GM21447 (cell line): Measurements from ENCODE around the gene GPR62.
"Not testable (repeated sequence)": the region's sequence is repeated elsewhere in the genome, so short reads cannot be mapped to it uniquely, and the experiment has no call there.

Source experiments
- ATAC-seq: cut with Tn5 transposase; IDR thresholded peaks from one replicate; pipeline ENCODE4 v1.9.1; 2021; ENCODE audit not compliant: unreplicated experiment

Gene GPR62, protein sequence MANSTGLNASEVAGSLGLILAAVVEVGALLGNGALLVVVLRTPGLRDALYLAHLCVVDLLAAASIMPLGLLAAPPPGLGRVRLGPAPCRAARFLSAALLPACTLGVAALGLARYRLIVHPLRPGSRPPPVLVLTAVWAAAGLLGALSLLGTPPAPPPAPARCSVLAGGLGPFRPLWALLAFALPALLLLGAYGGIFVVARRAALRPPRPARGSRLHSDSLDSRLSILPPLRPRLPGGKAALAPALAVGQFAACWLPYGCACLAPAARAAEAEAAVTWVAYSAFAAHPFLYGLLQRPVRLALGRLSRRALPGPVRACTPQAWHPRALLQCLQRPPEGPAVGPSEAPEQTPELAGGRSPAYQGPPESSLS

DNA sequence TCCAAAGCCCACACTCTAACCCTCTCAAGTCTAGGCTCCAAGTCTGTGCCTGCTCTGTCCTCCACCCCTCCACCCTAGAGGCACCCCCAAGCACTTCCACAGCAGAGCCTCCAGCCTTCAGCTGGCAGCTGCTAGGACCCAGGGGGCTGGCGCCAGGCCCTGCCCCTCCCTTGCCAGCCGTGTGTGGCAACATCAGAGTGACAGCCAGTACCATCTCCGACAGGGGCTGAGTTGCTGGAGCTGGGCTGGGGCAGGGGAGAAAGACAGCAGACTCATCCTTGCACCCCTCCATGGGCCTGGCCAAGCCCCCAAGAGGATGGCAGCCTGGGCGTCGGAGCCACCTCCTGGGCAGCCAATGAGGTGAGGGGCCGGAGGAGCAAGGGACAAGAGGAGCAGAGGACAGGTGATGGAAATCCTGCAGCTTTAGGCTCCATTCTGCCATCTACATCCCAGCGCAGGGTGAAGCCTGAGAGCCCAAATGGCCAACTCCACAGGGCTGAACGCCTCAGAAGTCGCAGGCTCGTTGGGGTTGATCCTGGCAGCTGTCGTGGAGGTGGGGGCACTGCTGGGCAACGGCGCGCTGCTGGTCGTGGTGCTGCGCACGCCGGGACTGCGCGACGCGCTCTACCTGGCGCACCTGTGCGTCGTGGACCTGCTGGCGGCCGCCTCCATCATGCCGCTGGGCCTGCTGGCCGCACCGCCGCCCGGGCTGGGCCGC lies at the start of gene GPR62:
Gene GPR62 (plus strand): TSS at position 207 of the 718 bp plus-strand sequence. CDS start 272 bp downstream, at position 479.
- ATAC-seq = no peak

DNA sequence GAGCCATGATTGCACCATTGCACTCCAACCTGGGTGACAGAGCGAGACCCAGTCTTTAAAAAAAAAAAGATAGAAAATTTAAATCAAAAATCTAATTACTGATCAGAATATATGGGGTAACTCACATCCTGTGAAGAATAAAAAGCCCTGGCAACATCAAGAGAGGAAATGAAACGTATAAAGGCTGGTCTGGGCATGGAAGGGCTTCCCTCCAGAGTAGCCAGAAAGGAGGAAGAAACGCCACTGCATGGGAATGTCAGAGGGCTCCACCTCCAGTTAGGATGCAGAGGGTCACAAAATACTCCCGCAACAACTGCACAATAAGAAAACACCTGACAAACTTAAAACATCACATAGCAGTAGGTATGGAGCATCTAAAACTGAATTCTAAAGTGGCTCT lies 47.2 kb upstream of the GPR62 start:
- ATAC-seq = no peak

DNA sequence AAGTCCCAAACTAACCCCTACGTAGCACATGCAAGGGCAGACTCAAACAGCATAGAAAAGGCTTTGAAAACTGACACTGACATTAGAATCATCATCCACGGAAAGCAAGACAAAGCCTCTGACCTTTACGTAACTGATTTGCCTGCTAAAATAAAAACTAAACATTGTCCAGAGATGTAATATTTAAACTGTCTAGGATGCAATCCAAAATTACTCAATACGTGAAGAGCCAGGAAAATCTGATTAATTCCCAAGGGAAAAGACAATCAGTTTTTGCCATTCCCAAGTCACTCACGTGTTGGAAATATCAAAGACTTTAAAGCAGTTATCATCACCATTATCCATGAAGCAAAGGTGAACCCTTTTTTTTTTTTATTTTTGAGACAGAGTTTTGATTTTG lies 38.8 kb upstream of the GPR62 start:
- ATAC-seq = no peak

DNA sequence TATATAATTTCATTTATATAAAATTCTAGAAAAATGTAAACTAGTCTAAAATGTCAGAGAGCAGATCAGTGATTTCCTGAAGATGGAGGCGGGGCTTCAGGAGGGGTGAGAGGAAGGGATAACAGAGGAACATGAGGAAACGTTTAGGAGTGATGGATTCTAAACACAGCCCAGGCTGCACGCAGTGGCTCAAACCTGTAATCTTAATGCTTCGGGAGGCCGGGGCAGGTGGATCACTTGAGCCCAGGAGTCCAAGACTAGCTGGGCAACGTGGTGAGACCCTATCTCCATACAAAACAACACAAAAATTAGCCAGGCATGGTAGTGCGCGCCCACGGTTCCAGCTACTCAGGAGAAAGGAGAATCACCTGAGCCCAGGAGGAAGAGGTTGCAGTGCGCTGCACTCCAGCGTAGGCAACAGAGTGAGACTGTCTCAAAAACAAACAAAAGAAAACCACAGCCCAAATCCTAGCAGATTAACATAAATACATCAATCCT lies 34.1 kb upstream of the GPR62 start:
- no peak for ATAC-seq

DNA sequence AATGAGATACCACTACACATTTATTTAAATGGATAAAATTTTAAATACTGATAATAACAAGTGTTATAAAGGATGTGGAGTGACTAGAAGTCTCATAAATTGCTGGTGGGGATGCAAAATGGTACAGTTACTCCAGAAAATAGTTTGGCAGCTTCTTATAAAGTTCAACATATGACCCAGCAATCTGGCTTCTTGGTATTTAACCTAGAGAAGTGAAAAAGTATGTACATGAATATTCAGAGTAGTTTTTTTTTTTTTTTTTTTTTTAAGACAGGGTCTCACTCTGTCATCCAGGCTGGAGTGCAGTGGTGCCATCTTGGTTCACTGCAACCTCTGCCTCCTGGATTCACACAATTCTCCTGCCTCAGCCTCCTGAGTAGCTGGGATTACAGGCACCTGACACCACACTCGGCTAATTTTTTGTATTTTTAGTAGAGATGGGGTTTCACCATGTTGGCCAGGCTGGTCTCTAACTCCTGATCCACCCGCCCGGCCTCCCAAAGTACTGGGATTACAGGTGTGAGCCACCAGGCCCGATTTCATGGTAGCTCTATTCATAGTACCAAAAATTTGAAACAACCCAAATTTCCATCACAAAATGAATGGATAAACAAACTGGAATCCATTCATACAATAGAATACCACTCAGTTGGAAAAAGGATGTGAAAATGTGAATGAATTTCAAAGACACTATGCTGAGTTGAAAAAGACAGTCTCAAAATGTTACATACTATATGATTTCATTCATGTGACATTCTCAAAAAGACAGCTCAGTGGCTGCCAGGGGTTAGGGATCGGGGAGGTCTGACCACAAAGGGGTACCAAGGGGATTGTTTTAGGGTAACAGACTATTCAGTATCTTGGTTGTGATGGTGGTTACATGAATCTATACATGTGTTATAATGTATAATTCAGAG lies 27.9 kb upstream of the GPR62 start:
- no peak for ATAC-seq

DNA sequence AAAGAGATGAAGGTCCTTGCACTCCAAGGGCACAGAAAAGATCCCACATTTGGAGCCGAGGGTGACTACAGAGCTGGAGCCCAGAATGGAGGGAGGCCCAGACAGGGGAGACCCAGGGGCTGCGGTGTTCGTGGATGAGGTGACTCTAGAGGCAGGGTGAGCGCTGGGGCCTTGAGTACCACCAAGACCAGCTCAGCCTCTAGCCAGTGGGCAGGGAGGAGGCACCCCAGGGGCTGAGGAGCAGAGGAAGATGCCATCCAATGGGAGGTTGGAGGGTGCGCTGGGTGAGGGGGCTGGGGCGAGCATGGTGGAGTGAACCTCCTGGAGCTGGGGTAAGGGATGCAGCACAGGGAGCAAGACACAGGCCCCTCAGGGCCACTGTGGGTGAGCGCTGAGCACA lies 26.7 kb upstream of the GPR62 start:
- no peak for ATAC-seq

DNA sequence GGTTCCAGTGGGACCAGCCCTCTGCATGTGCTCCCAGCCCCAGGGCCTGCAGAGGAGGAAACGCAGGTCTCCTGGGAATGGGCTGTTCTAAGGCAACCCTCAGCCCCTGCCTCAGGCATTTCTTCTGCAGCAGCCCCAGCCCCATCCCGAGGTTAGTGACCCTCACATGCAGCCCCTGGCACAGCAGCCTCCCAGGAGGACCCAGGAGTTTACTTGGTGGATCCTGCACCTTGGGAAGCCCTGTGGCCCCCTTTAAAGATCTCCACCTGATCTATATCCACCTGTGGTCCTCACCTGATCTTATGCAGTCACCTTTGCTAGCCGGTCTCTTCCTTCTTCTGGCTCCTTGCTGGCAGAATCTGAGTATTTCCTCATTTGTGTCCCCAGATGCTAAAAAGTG lies 26.2 kb upstream of the GPR62 start:
- not testable (repeated sequence) for ATAC-seq

DNA sequence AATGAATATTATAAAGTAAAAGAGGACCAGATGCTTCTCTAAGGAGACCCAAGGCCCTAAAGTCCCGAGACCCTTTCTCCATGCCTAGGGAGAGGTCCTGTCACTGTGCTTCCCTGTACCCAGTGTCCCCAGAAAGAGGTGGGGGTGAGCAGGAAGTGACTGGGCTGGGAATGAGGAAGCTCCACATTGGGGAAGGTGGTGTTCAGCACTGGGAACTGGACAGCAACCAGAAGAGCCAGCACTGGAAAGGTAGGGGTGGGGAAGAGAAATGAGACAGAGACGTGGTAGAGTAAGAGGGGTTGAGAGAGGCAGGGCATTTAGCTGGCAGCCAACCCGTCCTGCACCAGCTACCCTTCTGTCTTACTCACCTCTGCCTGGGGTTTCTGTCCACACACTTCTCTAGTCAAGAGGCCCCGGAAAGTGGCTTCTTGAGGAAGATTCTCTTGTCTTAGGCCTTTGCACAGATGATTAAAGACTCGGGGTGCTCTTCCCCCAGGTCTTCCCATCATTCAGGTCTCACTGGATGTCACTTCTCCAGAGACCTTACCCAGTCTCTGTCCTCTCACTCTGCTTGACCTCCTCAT lies 25.7 kb upstream of the GPR62 start:
- no peak for ATAC-seq

DNA sequence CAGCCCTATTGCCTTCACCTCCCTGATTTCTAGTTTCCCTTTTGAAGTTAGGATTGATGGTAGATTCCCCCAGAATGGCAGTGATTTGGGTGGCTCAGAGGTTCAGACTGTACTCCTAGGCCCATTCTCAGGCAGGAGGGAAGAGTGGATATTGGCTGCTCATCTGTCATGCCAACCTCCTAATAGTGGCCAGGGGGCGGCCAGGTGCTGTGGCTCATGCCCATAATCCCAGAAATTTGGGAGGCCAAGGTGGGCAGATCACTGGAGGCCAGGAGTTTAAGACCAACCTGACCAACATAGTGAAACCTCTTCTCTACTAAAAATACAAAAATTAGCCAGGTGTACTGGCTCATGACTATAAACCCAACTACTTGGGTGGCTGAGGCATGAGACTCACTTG lies 24.7 kb upstream of the GPR62 start:
- no peak for ATAC-seq

DNA sequence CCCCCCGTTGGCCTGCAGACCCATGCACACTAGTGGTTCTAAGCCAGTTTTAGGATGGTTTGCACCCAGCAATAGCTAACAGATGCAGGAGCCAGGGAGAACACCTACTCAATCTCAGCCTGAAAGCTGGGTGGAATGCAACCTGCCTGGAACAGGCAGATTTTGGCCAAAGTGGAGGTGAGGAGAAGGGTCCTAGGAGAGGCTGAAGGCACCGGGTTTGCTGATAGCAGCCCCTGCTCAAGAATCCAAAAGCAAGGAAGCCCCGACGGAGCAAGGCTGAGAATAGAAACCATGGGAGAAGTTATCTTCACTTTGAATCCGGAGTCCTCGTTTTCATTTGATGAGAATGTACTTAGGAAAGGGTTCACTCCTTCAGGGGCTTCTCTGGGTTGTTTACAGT lies 23.4 kb upstream of the GPR62 start:
- no peak for ATAC-seq

DNA sequence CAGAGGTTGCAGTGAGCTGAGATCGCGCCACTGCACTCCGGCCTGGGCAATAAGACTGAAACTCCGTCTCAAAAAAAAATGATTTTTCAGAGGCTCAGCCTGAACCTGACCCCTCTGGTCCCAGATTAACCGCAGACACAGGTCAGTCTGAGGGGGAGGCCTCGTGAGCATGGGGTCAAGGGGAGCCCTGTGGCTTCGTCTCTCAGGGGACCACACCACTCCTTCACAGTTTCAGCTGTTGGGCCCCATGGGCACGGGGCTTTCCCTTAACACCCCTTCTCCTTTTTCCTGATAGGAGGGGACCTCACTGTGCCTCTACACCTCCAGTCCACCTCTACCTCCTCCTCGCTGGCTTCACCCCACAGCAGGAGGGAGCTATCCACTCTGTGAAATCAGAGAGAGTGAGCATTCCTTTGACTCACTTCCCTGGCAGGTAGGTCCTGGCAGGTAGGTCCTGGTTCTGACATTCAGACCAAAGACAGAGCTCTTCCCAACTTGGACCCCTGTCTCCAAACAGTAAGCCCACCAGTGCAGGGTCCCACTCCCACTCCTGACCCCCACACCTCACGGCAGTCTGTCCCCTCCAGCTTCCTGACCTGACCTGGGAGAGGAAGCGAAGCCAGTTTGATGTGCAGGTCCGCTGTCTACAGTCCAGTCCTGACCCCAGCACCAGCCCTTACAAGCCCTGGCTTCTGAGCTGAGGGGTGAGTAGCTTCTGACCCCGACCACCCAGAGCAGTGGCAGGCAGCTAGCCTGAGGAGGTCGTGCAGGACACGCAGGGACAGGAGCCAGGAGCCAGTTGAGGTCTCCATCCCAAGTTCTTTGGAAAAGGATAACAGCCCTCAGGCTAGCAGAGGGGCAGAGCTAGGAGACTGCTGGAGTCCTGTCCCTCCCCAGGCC lies 22.5 kb upstream of the GPR62 start:
- ATAC-seq = no peak

DNA sequence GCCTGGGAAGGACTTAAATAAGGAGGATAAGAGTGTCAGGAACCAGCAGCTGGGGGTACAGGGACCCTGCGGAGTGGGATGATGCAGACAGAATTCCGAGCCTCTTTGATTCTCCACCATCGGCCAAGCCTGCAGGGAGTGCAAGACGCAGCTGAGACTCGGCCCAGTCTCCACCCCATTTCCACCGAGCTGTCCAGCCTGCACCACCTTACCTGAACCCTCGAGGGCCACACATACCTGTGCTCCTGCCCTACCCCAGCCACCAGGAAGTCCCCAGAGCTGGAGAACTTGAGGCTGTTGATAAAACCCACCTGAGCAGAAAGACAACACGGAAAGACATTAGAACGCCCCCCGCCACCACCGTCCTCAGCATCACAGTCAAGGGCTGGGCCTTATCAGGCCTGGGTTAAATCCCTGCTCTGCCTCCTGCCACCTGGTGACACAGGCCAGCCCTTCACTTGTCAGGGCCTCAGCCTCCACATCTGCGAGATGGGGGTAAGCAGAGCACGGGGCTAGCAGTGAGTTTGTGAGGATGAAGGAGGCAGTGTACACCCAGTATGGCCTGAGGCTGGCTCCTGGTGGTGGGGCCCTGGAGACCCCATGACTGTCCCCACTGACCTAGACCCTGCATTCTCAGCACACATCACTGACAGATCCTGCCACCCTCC lies 21.6 kb upstream of the GPR62 start:
- no peak for ATAC-seq

DNA sequence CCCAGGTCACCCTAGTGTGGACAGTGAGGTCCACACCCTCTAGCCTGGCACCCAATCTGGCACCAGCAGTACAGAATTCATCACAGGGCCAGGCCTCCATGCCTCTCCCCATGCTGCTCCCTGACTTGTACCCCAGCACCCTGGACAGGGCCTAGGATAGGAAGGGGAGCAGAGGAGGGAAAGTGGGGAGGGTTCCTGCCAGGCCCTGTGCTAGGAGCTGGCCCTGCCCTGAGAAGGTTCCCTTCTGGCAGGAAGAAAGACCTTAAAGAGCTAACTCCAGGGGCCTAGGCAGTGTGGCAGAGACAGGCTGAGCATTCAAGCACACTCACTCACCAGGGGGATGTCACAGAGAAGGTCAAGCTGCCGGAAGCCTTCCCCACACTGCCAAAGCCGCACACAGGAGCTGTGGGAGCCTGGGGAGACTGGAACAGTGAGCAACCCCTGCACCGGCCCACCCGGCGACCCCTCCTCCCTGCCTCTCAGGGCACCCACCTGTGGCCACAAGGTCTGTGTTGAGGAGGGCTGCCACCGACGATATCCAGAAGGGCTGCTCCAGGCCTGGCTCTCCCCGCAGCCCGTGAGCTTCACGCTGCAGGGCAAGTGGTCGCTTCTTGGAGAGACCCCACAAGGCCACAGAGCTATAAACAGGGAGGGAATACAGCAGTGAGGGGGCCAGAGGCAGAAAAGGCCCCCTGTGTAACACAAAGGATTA lies 20.9 kb upstream of the GPR62 start:
- no peak for ATAC-seq

DNA sequence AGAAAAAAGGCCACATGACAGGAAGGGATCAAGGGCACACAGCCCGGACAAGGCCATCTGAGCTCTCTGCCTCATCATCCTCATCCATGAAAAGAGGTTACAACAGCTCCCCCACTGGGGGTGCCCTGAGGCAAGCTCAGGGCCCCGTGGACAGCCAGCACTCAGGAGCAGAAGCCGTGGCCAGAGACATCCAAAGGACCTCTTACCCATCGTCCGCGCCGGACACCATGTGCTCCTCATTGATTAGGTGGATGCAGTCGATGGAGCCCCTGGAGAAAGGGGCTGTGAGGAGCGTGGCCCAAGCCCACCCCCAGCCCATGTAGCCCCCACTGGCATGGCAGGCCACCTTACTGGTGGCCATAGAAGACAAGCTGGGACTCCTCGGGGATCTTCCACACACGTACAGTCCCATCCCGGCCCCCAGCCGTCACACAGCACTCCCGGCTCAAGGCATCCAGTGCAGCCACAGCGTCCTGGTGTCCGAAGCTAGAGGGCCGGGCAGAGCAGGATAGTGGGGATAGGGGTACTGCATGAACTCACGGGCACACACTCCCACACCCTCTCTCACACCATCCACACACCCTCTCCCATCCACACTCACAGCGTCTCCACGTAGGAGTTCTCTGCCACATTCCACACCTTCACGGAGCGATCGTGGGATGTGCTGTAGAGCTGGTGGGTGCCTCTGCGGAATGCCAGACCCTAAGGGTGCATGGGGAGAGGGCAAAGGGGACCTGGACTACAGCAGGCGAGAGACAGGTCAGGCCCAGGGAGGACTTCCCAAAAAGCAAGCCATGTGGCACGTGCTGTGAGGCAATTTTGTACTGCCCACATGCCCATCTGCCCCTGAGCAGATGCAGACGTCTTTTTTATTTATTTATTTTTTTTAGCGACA lies 19.9 kb upstream of the GPR62 start:
- ATAC-seq = no peak

DNA sequence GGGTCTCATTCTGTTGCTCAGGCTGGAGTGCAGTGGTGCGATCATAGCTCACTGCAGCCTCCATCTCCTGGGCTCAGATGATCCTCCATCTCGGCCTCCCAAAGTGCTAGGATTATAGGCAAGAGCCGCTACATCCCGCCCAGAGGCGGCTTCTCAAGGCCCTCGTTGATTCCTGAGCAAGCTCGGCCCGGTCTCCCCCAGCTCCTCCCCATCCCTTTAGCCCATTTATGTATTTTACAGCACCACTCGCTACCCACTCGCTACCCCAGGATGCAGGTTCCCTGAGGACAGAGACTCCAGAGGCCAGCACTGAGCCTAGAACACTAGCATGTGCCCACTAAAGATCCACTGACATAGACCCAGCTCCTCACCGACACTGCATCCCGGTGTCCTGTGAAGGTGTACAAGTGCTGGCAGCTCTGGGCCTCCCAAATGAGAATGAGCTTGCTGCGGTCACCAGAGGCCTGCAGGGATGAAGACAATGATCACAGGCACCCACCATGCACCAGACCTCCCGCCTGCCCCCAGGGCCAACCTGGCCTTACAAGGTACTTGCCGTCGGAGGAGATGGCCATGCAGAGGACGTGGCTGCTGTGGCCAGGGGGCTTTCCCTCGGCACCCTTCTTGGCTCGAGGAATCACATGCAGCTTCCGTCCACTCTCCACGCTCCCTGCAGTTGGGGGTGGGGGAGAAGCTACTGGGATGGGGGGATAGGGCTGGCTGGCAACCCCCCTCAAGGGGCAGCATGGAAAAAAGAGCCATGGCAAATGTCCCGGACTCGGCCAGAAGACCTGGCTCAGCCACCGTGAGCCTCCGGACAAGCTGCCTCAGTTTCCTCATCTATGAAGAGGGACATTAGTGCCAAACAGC lies 19.1 kb upstream of the GPR62 start:
- ATAC-seq = no peak

DNA sequence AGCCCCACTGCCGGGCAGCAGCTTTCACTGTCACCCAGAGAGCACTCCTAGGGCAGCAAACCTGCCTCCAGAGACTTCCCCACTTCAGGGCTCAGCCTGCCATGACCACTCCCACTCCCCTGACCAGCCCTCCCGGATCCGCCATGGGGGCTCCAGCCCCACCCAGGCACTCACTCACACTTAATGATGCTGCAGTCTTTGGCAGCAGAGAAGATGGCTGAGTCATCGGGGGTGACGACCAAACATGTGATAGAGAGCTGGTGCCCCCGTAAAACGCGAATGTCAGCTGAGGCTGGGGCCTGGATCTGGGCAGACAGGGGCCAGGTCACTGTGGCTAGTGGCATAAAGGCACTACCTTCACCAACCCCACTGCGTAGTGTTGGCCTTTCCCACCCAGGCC lies 18.2 kb upstream of the GPR62 start:
- ATAC-seq = no peak
